SKM-1 treated with dmso at 0.1 percent for 144 hours (cell line): ENCODE results near the gene CMSS1.
A peak's percentile ranks its signal among the peaks of the same experiment; 100 is the strongest.

Experiments
- DNase-seq: peaks from one replicate; lab custom pipeline; 2025; ENCODE audit not compliant: unreplicated experiment; lab: John Stamatoyannopoulos, UW

CMSS1 gene

DNA sequence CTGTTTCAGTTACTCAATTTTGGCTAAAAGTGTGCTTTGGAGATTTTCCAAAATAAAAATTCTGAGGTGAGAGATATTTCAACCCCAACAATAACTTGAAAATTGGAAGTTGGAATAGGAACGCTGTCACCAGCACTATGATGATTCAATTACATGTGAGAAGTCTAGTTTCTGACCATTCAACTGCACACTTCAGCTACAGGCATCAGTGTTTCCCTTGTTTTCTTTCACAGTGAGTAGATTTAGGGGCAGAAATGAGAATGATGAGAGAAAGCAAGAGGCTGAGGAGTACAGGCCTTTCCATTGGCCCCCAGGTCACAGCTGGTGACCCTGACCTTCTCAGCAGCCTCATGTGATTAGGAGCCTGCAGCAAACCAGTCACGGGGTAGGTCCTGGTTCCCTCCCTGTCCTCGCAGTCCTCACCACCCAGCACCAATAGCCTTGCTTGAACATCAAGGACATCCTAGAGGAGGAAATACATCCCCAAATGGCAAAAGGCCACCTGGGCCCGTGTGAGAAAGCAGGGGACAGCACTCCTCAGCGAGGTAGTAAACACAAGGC, 306.6 kb downstream of the CMSS1 start:
- DNase-seq = no peak

DNA sequence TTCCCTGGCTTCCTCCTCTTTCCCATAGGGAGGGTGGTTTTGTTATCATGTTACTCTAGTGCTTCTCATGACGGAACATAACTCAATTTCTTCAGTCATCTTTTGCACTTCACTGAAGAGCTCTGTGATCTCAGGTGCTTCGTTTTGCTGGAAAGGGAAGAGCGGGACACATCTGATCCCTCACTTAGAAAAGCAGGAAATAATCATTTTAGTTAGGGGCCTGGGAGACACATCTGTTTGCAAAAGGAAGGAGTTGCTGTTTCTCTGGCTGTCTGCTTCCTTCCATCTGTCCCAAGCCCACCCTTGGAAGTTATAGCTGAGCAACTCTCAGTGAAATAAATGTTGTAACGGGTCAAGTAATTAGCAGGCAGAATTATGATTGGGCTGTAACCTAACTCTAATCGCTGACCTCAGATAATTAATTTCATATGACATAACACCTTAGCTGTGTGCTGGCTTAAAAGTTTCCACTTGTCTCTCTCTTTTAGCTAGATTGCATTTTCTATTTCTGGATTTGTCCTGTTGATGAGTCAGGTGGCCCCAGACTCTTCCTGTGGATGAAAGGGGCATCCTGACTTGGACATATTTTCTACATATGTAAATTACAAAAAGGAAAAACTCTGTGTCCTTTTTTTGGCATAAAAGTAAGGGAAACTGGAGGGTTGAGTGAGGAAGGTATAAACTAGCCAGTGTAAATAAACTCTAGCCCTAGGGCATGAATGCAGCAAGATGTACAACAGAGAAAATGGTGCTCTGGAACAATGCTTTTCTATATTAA, 307.7 kb downstream of the CMSS1 start:
- DNase-seq = no peak

DNA sequence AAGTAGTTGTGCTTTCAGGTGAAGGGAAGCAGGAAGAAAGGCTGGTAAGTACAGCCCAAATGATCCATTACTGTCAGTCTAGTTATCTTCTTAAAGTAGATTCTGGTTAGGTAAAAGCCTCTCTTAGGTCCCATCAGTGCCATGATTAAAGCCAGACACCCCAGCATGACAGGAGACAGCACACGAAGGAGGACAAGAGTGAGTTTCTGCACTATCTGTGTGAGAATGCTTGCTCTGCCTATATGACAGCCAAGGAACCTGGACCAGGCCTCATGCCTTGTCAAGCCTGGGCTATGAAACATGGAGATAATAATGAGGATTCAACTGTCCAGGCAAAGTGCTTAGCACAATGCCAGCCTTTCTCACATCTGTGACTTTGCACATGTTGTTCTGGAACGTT, 310.1 kb downstream of the CMSS1 start:
- no peak for DNase-seq

DNA sequence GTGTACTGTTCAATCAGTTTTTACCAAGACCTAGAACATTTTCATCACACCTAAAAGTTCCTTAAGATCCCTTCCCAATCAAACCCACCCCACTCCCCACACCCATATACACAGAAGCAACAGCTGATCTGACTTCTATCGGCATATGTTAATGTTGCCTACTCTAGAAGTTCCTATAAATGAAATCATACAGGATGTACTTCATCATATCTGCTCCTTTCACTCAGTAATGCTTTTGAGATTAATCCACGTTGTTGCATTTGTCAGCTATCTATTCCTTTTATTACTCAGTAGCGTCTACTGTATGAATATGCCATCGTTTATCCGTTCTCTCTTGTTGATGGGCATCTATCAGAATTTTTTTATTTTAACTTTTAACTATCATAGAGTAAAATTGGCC, 310.9 kb downstream of the CMSS1 start:
- DNase-seq = no peak

DNA sequence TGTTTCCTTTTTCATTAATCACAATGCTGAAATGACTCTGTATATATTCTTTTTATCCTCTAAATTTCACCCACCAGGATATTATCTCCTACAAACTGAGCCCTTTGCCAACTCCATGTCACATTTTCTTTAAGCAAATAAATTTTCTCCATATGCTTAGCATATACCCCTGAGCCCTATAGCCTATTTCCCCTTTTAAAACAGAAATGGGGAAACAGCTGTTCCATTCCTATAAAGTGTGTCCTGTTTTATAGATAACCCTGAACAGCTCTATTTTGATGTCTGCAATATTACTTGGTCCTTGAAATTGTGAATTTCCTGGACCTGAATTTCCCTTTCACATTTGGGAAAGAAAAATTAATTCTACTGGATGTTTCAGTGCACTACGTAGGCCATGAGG, 312.3 kb downstream of the CMSS1 start:
- peak; percentile 3 for DNase-seq

DNA sequence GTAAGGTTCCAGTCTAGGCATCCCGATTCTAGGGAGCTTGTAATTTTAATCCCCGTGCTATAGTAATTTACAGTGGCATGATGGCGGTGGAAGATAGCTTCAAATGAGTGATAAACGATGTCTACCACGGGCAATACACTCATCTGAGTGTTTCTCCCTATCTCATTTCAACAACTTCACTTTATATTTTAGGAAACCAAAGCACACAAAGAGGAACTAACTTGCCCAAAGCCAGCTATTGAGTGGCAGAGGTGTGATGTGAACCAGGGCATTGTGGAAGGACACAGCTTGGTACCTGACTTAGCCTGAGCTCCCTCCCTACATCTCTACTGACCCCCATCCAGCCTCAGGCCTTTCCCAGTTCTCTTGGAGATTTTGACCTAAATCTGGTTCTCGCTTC, 313.6 kb downstream of the CMSS1 start:
- DNase-seq = peak; percentile 4

DNA sequence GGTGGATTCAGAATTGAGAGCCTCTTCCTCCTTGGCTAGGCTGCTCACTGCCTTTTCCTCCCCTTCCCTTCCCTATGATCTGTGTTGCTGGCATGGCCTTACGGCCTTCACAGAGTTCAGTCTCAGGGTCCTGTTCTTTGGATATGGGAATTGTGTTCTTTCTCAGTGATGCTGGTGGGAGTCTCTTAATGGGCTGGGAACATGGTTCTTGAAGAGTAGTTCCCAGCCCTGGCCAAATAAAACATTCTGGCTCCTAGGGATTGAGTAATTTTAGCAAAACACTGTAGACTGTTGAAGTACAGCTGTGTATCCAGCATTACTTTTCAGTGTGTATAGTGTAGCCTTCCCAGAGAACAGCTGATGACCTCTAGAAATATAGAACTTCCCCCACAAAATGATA, 319.3 kb downstream of the CMSS1 start:
- DNase-seq = no peak

DNA sequence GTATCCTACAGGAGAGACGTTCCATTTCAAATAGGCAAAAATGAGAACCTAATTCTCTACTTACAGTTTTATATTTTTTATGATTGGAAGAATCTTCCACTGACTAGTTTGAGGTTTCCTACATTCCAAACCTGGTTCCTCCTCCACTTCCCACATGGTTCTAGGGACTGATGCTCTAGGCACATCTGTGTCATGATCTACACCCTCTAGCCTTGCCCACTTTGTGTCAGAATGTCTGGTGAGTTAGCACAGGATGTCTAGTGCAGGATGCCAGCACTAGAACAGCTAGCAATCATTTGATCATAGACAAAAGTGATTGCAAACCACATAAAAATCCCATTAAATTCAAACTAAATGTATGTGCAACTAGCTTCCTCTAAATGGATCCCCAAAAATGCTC, 323.3 kb downstream of the CMSS1 start:
- no peak for DNase-seq

DNA sequence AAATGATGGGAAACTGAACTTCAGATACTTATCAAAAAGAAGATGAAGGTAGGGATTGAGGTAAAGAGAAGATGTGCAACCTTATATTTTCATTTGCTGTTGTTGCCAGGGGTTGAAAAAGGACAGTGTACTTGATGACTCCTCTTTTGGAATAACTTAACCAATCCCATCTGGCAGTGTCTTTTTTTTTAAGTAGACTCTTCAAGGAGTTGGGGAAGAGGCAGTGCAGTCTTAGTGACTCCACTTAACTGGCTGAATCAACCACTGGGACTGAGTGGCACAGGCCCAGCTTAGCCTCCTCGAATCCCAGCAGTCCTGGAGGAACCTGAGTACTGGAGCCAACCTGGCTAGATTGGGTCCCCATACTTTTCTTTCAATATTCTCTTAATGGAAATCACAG, 323.9 kb downstream of the CMSS1 start:
- DNase-seq = no peak

DNA sequence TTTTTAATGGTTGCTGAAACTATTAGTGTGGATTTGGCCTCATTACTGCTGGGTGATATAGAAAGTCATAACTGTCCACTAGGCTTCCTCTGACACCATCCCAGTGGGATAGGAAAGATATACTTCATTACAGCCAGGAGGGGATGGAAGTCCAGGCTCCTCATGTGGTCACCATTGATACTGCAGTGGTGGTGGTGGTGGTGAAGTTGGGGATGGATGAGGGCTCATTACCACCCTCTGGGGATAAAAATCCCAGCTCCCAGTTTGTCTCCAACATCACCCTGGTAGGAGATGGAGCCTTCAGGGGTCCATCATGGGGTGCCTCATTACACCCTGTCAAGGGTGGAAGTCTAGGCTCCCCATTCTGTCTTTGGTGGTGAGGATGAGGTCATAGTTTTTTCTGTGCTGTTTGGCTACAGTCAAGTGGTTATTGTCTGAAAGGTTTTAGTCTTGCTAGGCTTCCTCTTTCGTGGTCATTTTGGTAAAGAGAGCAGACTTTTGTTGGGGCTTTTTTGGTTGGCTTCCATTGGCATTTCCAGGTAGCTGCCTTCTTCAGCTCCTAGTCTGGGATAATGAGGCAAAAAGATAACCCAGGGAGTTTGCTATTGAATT, 326.7 kb downstream of the CMSS1 start:
- DNase-seq = peak; percentile 10

DNA sequence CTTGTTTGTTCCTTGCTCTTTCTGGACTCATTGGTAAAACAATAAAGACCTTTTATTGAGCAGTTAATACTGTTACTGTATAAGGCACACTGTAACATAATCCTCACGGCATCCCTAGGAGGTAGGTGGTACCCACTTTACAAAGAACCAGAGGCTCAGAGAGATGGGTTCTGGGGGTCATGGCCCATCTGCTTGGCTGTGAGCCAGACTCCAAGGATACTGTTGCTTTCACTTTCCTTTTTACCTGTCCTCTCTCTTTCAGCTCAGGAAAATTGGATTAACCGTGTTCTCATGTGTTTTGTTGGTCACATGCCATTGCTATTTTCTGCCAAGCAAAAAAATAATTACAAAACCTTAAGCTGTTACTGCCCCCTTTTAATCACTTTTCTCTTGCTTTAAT, 331.5 kb downstream of the CMSS1 start:
- no peak for DNase-seq

DNA sequence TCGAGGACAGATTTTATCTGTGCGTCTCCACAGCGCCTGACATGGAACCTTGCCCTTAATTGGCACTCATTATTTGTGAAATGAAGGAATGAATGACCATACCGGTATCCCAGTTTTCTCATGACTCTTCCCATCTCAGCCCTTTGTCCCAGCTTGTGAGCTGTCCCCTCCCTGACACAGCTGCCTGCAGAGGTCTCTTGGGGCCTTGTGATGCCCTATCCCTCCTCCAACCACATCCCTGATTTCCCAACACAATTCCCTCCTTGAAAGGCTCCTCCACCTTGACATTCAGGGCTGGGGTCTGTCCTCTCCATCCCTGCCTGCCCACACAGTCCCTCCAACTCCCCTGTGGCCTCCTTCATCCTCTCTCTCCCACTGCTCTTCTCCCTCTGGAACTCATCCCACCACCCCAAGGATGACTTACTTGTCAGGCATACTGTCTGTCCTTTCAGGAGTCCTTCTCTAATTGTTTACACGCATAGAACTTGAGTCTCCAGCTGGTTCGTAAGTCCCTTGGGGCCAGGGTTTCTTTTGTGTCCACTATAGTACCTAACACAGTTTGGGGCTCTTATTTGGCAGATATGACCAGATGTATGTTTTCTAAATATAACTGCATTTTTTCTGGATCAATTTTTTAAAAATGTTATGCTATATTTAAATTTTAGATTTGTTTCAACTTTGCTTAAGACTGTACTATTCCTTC, 332.2 kb downstream of the CMSS1 start:
- DNase-seq = no peak

DNA sequence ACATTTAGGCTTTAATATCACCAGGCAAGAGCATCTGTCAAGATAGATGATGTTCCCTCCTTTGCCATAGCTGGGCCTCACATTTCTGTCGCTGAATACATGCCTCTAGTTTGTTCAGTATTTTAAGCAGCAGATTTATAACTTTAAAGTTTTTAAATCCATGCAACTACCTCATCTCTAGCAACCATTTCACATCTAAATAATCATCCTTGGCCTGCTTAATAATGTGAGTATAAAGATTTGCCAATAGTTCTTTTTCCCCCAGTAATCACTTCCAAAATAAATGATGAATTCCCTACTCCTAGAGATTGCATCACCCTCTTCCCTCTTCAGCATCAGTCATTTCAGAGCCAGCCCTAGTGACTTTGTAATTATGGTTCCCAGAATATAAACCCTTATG, 332.8 kb downstream of the CMSS1 start:
- DNase-seq = no peak

DNA sequence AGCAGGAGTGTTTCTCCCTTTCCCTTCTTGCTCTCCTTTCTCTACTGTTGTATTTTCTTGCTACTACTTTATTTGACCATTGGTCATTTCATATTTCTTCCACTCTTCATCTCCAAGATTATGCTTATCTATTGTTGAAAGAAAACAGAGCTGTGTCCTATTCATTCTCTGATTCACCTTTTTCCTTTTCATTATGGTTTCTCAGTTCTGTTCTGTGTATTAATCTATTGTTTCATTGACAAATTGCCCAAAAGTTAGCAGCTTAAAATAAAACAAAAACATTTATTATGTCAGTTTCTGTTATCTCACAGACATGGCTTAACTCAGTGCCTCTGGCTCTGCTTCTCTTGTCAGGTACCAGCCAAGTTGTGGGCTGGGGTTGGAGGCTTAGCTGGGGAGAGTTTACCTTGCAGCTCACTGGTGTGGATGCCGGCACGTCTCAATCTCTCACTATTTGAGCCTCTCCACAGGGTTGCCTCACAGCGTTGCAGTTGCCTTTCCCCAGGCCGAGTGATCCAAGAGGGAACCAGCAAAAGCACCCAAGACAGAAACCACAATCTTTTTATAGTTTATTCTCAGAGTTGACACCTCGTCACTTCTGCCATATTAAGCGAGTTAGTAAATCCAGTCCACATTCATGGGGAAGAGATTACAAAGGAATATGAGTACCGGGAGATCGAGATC, 333.5 kb downstream of the CMSS1 start:
- DNase-seq = no peak

DNA sequence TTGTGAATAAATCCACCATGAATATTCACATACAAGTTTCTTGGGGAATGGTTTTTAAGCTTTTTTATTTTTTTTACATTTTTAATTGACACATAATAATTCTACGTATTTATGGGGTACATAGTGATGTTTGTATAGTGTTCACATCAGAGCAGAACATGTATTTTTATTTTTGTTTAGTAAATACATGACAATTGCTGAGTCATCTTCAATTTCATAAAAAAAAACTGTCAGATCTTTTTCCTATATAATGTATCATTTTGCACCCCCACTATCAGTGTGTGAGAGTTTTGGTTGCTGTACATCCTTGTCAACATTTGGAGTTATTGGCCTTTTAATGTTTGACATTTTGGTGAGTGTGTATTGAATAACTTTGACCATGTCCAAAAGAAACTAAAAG, 336.5 kb downstream of the CMSS1 start:
- no peak for DNase-seq

DNA sequence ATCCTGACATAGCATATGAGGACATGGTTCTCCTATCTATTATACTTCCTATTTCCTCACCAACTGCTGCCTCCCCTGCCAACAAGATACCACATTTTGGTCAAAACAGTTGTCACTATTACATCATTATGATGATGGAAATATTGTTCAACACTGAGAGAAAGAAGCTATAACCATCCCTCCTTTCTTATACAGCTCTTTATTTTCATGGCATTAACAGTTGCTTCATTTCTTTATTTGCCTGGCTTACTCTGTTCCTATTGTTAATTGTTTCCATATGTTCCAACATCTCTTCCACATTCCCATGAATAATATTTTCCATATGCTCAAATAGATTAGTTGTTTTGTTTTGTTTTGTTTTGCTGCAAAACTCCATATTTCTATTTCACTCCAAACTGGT, 337.5 kb downstream of the CMSS1 start:
- peak; percentile 4 for DNase-seq

DNA sequence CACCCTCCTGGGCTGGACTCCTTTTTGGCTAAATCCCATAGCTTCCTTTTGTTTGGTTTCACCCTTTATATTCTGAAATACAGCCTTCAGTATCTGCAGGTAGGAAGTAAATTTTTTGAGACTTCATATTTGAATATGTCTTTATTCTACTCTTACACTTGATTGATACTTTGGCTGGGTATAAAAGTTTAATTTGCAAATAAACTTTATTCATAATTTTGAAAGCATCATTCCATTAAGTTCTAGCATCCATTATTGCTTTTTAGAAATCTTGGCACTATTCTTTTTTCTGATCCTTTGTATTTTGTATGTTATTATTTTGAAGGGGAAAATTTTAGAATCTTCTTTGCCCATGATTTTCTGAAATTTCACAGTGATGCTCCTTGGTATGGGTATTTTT, 337.9 kb downstream of the CMSS1 start:
- DNase-seq = no peak

DNA sequence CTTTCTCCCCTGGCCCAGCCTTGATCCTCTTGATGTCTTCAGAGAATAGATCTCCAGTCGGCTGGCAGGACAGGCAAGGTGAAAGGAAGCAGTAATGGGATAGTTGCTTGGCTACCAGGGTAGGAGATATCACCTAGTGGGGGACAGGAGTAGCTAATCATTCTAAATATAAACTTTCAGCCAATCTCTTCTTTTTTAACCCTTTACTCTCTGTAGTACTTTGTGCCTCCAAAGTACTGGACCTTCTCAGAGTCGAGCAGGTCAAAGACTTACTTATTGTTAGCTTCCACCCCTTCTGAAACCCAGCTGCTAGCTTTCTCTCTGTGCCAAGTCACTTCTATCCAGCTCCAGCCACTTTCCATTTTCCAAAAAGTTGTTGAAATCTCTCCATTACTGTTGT, 340.0 kb downstream of the CMSS1 start:
- DNase-seq = no peak

DNA sequence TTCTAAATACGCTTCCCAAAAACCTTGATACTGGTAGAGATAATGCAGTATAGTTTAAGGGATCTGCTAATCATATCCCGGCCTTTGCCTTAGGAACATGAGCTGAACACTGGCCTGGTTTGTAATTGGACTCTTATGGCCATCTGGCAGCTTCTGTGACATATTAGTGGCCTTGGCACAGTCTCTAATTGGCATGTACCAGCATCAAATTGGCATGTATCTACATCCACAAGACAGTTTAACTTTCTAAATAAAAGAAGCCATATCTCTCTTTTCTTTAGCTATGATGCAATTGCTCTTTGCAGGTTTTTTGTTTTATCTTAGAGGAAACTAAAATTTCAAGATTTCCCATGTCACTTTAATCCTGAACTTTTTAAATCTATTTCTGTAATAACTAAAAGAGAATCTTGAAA, 341.3 kb downstream of the CMSS1 start:
- no peak for DNase-seq

DNA sequence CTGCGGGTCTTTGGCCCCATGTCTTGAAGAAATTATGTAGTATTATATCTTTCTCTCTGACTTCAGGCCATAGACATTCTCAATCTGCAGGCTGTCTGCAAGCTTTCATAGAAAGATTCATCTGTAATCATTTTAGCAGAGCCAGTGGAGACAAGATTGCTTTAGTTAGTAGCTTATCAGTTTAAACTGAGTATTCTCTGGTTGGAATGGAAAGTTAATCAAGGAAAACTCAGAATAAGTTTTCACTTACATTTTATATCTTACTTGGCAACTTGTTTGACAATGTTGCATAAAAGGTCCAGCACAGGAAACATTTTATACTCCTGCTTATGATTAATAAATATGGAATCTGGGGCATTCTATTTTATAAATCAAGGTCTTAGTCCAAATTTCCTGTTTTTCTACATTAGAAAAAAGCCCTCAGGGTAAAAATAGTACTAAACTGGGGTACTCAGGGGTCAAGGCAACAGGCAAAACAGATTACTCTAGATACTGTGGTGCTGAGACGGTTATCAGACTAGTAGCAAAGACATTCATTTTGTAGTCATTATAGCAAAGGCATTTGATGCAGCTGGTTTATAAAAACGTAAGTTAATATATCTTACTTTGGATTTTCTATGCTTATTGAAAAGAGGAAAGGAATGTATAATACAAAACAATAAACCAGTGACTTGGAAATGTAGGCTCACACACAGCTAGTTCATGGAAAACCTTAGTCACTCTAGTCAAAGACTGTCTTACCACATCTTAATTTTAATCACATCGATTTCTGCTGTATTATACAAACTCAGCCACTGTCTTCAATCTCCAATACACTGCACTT, 341.9 kb downstream of the CMSS1 start:
- no peak for DNase-seq

DNA sequence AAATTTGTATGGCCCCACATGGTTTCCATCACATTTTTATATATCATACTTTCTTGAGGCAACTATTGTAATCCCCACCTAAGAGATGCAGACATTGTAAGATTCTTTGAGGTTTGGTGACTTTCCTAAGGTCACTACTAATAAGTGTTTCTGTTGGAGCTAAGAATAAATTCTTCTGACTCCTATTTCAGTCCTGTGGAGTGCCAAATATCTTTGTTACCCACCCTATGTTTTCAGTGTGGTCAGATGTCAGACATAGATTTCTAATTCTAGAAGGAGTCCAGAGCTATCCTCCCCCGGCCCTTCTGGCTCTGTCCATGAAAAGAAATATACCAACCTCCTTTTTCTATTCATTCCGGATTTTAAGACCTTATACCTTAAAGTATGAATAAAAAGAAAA, 342.9 kb downstream of the CMSS1 start:
- DNase-seq = no peak
